ENCODE results near the gene HELB.
"Not testable (repeated sequence)": the region's sequence is repeated elsewhere in the genome, so short reads cannot be mapped to it uniquely, and the experiment has no call there.

The HELB gene

DNA sequence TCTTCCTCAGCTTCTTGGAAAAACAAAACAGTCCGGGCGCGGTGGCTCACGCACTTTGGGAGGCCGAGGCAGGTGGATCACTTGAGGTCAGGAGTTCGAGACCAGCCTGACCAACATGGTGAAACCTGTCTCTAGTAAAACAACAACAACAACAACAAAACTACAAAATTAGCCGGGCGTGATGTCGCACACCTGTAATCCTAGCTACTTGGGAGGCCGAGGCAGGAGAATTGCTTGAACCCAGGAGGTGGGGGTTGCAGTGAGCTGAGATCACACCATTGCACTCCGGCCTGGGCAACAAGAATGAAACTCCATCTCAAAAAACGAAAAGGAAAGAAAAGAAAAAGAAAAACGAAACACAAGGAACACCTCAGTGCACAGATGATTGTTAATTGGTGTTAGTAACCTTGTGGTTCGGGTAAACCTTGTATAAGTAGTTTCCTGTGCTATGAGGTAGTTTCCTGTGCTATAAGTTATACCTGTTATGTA lies 1.1 kb downstream of the HELB start:
- not testable (repeated sequence) for DNase-seq (ENCODE audit: low read depth)

DNA sequence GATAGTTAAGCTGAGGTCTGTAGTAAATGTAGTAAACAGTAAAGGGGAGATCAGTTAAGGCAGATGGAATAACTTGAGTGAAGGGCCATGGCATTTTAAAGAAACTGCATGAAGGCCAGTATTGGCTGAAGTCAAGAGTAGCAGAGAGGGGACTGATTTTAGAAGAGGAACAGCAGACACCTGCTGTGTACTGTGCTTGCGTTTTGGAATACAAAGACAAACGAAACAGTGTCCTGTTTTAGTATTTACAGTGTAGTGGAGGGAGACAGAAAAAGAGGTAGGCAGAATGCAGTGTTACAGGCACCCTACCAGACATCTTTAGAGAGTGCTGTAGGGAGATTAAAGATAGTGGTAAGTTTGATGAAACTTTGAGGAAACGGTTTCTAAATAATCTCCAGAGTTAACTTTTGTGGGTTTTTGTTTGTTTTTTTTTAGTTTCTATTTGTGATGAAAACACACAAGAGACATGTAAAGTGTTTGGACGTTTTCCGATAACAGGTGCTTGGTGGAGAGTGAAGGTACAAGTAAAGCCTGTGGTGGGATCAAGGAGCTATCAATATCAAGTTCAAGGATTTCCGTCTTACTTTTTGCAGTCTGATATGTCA lies 2.1 kb downstream of the HELB start:
- DNase-seq (ENCODE audit: low read depth), result no peak

- DNase-seq (ENCODE audit: low read depth), result no peak
Measured at GRCh38 chr12:66309606-66310005, 7.3 kb downstream of the HELB start.

DNA sequence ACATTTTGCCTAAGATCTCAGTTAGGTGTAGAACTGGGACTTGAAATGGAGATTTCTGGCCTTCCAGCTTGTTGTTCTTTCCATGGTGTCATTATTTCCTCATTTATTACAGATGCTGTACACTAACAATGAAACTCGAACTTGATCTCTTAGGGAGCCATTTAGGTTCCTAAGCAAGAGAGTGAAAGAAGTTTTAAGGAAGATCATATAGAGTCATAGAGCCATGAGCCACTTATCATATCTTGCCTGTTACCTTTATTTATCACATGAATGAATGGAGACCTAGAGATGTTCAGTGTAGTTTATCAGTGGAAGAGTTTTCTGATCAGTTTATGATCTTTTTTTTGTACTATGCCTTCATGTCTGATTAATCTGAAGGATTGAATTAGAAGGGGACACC lies 9.9 kb downstream of the HELB start:
- no peak for DNase-seq (ENCODE audit: low read depth)

- no peak for DNase-seq (ENCODE audit: low read depth)
Measured at GRCh38 chr12:66314278-66314677, 12.0 kb downstream of the HELB start.

DNA sequence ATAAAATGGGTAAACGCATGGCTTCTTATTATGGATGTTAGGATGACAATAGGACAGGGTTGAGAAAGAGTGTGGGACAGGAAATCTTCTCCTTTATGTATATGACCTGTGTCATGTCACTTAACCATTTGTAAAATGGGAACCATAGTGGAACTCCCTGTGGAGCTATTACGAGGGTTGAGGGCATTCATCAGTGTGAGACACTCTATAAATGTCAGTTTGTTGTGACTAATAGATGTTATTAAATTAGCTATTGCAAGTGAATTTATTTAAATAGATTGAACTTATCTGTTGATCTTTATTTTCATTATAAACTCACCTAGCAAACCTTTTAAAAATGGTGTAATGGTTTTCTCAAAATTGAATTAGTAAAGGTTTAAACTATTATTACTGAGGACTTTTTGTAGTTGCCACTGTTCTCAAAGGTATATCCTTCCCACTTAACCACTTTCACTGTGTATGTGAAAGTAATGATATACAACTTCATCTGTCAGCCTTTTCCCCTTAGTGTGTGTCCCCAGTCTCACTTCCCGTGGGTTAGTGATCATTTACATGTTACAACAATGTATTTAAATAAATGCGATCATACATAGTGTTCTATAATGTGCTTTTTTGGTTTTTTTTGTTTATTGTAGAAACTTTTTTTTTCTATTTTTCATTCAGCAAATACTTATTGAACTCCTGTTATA lies 17.1 kb downstream of the HELB start:
- DNase-seq (ENCODE audit: low read depth), result no peak

- DNase-seq (ENCODE audit: low read depth), result no peak
Measured at GRCh38 chr12:66320996-66321395, 18.7 kb downstream of the HELB start.

GRCh38 chr12:66321435-66321834 lies 19.1 kb downstream of the HELB start:
- DNase-seq (ENCODE audit: low read depth), result no peak

DNA sequence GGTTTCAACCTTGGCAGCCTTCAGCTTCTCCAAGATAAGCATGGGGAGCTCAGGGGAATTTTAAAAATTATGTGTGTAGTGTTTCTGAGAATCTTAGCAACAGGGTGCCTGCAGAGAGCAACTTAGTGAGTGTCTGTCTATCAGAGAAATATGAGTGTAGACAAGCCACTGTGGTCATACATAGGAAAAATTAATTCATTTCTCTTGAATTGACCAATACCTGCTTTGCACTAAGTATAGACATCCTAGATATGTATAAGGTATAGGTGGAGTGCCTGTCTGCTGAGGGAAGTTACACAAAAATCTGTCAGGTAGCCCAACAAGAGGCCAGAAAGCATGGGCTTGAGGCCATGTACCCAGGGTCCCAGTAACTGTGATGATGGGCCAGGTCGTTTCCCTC lies 20.7 kb downstream of the HELB start:
- no peak for DNase-seq (ENCODE audit: low read depth)

DNA sequence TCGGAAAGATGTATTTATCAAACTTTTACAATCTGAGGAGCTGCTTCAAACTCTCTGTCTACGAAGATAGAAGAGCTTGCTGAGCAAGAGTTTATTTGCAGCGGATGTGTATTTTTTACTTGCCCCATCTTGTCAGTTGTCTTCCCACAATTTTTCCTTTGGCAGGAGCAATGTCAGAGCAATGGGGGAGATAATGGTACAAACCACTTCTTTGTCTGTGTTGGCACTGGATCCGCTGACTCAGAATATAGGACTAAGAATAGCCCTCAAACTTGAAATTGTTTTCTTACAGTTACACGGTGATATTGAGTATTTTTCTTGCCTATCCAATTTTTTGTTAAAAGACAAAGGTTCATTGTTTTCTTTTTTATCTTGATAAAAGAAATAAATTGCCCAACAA lies 27.6 kb downstream of the HELB start:
- no peak for DNase-seq (ENCODE audit: low read depth)

GRCh38 chr12:66331016-66331415 lies 28.7 kb downstream of the HELB start:
- no peak for DNase-seq (ENCODE audit: low read depth)

- no peak for DNase-seq (ENCODE audit: low read depth)
Measured at GRCh38 chr12:66331814-66332213, 29.5 kb downstream of the HELB start.

GRCh38 chr12:66335746-66336145 lies 33.5 kb downstream of the HELB start:
- DNase-seq (ENCODE audit: low read depth), result no peak

- DNase-seq (ENCODE audit: low read depth), result no peak
Measured at GRCh38 chr12:66337381-66338010, 35.2 kb downstream of the HELB start.

DNA sequence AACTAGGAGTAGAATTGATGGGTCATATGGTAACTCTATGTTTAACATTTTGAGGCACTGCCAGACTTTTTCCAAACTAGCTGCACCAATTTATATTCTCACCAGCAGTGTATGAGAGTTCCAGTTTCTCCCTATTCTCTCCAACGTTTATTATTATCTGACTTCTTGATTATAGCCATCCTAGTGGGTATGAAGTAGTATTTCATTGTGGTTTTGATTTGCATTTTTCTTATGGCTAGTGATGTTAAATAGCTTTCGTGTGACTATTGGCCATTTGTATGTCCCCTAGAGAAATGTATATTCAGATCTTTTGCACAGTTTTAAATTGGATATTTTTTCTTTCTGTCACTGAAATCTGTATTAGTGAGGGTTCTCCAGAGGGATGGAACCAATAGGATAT lies 37.8 kb downstream of the HELB start:
- DNase-seq (ENCODE audit: low read depth), result no peak

DNA sequence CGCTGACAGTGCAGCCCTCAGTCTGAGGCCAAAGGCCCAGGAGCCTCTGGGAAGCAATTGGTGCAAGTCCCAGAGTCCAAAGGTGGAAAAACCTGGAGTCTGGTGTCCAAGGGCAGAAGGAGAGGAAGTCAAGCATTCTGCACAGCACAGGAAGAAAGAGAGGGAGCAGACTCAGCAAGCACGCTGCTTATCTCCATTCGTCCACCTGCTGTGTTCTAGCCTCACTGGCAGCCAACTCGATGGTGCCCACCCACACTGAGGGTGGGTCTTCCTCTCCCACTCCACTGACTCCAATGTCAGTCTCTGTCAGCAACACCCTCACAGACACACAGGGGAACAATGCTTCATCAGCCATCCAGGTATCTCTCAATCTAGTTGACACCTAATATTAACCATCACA lies 38.8 kb downstream of the HELB start:
- DNase-seq (ENCODE audit: low read depth), result no peak

GRCh38 chr12:66345212-66345611 lies 42.9 kb downstream of the HELB start:
- no peak for DNase-seq (ENCODE audit: low read depth)

GRCh38 chr12:66345956-66346355 lies 43.7 kb downstream of the HELB start:
- no peak for DNase-seq (ENCODE audit: low read depth)

GRCh38 chr12:66351301-66351700 lies 49.0 kb downstream of the HELB start:
- DNase-seq (ENCODE audit: low read depth), result no peak

GRCh38 chr12:66352197-66352596 lies 49.9 kb downstream of the HELB start:
- no peak for DNase-seq (ENCODE audit: low read depth)

DNA sequence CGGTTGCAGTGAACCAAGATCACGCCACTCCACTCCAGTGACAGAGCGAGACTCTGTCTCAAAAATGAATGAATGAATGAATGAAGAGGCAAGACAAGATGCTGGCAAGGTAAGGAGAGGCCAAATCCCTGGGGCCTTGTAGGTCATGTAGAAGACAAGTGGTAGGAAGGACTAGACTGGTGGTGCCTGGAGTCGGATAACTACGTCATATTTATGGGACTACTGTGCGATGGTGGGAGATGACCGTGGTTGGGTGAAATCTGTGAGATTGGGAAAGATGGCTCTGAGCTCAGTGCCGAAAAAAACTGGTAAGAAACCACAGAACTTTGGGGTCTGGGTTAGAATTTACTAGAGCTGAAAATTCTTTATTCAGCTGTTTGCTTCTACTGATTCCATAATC lies 50.6 kb downstream of the HELB start:
- no peak for DNase-seq (ENCODE audit: low read depth)

- DNase-seq (ENCODE audit: low read depth), result no peak
Measured at GRCh38 chr12:66354291-66354690, 52.0 kb downstream of the HELB start.

DNA sequence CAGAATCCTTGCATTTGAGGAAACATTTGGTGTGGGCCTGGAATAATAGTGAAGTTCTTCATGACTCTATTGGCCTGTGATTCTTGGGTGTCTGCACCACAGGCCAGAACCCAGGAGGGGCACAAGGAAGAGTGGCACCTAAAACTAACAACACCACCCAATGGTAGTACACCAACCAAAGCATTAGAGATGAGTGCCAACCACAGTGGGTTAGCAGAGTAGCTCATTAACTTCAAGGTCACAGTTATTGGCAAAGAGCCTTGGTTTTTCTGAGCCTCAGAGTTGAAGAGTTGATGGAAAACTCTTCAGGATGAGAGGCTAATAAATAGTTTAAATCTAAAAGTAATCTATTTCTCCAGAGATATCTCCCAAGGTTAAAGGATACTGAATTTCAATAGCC lies 57.0 kb downstream of the HELB start:
- DNase-seq (ENCODE audit: low read depth), result no peak
